DMS114 treated with DMSO at 0.1 percent for 48 hours (cell line): Measurements from ENCODE around the gene FBXO24.
"Not testable (repeated sequence)": the region's sequence is repeated elsewhere in the genome, so short reads cannot be mapped to it uniquely, and the experiment has no call there.

ENCODE experiments used
- DNase-seq: peaks from one replicate; lab custom pipeline; 2025; ENCODE audit not compliant: unreplicated experiment; lab: John Stamatoyannopoulos, UW

FBXO24 gene

DNA sequence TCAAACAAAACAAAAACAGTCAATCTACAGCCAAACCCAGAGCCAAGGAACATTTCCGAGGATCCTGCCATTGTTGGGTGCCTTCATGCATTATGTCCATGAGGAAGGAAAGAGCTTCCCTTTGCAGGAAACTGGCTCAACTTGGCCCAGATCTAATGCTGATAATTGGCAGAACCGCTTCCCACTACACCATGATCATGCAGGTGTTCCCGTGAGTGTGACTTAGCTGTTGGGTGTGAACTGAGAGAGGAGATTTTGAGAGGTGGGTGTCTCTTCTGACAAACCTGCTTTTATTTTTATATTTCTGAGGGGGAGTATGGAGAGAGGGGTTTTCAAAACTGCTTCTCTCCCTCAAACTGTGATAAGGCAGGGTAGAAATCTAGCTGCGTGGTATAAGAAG lies 27.0 kb upstream of the FBXO24 start:
- no peak for DNase-seq

DNA sequence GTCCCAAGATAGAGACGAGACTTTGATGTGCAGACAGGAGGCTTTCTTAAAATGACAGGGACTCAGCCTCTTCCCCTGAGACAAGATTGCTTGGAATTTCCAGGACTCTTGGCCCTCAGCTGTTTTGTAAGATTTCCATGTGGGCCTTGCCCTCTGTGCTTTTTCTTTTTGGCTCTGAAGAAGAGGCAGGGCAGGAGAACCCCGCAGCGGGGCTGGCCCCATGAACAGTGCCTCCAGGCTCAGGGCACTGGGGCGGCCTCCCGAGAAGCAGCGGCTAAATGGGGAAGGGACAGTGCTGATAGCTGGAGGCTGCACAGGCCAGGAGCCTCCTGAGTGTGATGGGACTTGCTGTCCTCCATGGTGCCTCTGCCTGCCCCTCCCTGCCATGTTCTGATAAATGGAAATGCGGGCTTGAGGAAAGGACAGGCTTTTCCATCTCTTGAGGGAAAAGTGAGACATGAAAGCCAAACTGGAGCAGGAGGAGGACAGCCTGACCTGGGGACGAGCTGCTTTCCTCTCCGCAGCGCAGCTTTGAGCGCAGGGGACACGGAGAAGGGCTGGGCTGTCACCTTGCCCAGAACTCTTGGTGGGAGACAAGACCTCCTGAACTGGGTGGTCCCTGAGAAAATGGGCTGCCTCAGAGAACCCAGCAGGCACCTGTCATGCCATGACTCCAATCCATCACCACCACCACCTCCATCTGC lies 24.5 kb upstream of the FBXO24 start:
- no peak for DNase-seq

DNA sequence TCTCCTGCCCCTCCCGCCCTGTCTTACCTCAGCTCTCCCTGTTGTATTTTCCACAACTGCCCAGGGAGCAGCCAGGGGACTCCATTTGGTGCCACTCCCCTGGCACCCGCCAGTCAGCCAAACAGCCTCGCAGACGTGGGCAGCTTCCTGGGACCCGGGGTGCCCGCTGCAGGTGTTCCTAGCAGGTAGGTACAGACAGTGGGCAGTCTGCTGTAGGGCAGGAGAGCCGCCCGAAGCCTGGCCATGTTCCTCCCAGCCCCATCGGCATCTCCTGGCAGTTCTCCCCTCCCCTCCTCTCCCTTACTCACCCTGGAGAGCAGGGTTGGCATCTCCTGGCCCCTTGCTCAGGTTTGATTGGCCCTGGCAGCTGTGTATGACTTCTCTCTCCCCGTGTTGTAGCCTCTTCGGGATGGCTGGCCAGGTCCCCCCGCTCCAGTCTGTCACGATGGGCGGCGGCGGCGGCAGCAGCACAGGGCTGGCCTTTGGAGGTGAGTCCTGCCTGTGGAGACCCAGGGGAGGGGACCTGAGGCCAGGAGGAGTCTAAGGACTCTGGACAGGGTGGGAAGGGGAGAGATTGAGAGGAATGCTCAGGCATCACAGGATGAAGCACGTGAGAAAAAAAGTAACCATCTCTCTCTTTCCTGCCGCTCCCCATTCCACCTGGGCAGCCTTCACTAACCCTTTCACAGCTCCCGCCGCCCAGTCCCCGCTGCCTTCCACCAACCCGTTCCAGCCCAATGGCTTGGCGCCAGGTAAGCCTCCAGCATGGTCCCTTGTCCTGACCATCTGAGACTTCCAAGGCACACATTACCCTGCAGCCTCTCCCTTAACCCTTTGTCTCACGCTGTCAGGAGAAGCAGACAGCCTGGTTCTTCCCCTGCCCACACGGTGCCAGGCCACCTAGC lies 23.7 kb upstream of the FBXO24 start:
- DNase-seq, result no peak

DNA sequence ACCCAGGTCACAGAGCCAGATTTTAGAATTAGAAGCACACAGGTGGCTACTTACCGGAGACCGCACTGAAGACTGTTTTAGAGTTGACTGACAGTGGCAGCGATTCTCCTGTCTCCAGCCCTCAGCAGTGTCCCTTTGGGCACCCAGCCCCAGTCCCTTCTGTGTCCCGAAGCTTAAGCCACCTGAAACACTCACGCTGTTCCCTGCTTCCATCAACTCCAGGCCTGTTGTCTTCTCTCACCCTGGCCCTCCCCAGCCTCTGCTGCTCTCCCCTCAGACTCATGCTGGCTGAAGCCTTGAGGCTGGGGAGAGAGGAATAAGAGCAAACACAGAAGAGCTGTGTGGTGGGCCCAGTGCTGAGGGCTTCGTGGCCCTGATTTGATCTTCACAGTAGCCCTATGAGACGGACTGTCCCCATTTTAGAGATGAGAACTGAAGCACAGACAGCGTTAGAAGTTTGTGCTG lies 23.0 kb upstream of the FBXO24 start:
- DNase-seq, result no peak

DNA sequence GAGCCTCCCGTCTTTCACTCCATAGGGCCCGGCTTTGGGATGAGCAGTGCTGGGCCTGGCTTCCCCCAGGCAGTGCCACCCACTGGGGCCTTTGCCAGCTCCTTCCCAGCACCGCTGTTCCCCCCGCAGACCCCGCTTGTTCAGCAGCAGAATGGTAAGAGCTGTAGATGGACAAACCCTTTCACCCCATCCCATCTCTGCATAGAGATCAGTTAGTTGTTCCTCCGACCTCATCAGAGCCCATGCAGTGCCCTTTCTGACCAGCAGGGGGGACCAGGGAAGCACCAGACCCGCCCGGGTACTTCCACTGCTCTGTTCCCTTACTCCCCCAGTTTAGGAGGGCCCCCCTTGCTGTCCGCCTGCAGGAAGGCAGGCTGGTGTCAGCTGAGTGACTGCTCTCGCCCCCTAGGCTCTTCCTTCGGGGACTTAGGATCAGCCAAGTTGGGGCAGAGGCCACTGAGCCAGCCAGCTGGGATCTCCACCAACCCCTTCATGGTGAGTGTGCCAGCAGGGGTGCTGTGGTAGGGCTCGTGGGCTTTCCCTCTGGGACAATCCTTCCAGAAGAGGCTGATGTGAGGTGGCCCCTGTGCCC lies 22.2 kb upstream of the FBXO24 start:
- DNase-seq, result peak; percentile 18

DNA sequence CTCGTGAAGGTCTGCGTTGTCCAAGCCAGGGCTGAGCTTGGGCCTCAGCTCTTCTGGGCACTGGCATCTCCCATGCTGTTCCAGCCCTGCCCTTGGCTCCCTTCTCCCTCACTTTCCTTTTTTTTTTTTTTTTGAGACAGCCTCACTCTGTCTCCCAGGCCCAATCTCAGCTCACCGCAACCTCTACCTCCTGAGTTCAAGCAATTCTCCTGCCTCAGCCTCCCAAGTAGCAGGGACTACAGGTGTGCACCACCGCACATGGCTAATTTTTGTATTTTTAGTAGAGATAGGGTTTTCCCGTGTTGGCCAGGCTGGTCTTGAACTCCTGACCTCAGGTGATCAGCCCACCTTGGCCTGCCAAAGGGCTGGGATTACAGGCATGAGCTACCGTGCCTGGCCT lies 21.7 kb upstream of the FBXO24 start:
- not testable (repeated sequence) for DNase-seq

DNA sequence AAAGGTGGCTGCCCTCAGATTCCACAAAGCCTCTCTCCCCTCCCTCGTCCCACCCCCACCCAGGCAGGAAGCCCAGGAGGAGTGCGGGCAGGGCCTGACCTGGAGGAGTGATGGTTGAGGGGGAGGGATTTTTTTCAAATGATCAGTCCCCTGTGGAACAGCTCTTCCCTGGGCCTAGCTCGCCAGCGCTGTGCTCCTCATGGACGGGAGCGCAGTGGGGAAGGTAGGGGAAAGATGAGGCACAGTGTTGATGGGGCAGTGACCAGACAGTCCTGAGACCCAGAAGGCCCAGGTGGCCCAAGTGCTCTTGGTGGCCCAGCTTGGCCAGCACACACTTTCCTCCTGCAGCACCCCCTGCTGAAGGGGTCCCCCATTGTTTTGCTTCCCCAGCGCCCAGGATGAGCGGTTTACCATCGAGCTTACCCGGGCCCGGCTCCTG lies 21.0 kb upstream of the FBXO24 start:
- no peak for DNase-seq

DNA sequence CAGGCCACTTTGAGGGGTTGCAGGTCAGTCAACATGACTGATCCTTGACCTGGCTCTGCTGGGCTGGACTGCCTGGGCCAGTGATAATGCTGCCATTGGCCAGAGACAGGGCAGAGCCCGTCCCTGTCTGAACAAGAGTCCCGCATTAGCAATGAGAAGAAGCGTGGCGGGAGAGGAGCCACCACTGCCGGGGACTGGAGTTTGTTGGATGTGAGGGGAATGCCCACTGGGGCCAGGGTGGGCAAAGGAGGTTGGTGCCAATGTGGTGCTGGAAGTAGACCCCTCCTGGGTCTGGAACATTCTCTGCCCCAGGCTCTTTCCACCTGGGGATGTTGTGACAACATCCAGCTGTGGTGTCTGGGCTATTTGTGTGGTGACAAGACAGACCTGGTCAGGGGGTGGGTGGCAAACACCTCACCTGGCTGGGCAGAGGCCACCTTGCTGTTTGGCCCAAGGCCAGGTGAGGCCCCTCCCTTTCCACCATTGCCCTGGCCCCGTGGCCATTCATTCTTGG lies 20.1 kb upstream of the FBXO24 start:
- no peak for DNase-seq

DNA sequence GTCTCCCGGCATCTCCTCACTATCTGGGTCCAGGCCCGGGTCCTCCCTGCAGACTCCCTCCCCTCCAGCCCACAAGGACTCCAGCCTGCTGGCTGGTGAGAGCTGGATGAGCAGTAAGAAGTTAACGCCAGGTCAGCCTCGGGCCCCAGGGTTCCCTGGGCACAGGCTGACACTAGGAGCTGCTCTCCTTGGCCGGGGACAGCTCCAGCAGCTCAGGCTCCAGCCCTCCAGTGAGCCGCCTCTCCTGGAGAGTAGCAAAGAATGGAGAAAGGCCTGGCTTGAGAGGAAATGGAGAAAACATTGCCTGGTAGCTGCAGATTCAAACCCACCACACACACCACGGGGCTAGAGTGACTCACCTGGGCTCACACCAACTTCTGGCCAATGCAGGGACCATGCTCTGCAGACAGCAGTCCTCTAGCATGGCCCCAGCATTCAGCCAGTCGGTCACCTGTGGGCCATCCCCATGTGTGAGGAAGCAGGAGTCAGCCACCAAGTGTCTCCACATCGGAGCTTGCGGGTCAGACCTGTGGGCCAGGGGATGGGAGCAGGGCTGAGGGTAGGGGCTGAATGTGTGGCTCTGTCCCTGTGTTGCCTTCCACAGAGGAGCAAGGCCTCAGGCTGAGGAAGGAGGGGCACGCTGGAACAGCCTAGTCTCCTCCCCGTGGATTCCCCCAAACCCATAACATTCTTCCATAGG lies 18.9 kb upstream of the FBXO24 start:
- DNase-seq, result no peak

DNA sequence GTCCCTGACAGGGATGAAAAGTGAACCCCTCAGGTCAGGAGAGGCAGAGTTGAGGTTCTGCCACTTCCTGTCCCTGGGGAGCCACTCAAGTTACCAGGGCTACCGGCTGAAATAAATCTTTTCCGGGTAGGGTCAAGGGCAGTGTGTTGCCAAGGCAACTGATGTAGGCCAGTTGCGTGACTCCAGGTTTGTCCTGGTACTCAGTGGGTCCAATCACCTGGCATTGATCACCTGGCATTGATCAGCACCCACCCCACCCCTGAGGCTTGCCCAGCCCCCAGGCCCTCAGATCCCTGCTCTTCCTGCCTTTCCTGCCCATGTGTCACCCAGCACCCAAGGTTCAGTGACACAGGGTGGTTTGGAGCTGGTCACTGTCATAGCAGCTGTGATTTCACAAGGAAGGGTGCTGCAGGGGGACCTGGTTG lies 18.4 kb upstream of the FBXO24 start:
- DNase-seq, result no peak

DNA sequence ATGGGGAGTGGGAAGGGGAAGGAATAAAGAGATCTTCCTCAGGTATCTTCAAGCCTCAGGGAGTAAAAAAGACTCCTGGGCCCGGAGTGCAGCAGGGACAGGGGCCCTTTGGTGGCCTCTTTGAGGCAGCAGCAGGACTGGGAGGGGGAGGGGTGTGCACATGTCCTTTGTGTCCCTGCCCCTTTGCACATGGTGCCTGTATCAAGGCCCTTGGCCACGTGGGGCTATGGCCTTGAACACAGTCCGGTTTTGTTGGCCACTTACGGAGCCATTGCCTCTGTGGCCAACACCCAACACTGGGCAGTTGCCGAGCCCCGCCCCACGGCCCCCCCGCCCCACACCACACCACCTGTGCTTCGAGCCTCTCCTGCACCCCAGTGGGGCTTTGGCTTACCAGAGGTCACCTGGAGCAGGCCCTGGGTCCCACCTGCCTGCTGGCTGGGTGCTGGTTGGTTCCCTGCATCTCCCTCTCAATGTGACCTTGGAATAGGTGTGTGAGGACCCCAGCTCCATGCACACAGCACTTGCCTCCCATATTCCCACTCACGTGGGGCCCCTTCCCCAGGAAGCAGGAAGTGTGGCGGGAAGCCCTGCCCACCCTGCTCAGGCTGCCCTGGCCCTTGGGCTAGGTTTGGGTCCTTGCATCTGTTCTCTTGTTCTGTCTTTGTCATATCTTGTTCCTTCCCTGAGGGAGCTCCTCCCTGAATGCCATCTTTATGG lies 17.8 kb upstream of the FBXO24 start:
- no peak for DNase-seq

DNA sequence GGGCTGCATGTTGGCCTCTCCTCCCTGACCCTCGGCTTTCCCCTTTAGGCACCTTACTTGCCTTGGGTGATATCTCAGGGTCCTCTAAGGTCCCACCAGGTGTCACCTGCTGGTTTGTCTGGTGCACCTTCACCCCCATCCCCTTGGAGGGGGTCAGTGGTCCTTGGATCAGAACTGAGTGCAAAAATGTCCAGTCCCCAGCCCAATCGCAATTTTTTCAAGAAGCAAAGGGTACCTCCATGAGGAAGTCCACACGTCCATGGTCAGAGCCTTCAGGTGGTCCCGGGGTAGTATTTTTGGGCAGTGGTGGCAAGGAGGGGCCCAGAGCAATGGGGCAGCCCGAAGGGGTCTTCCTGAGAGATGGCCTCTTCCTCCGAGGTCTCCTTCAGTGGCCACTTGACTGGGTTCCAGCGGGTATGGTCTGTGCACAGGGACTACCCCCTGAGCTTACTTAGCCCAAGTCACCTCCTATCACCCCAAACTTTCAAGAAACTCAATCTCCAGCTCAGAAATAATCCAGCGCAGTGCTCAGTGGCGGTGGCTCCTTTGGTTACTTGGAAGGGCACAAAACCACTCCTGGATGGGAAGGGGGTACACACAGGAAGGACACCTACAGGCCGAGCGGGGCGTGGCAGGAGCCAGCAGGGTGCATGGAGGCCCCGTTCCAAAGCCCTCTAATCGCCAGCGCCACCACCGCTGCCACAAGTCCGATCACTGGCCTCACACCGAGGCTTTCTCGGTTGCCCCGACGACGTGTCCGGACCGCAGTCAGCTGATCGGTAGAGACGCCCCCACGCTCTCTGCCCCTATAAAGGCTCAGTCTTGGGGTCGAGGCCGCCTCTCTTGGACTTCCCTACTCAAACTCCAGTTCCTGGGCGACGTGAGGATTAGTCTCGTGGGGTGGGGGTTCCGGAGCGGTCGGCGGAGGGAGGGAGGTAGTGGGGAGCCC lies 17.0 kb upstream of the FBXO24 start:
- DNase-seq, result no peak

DNA sequence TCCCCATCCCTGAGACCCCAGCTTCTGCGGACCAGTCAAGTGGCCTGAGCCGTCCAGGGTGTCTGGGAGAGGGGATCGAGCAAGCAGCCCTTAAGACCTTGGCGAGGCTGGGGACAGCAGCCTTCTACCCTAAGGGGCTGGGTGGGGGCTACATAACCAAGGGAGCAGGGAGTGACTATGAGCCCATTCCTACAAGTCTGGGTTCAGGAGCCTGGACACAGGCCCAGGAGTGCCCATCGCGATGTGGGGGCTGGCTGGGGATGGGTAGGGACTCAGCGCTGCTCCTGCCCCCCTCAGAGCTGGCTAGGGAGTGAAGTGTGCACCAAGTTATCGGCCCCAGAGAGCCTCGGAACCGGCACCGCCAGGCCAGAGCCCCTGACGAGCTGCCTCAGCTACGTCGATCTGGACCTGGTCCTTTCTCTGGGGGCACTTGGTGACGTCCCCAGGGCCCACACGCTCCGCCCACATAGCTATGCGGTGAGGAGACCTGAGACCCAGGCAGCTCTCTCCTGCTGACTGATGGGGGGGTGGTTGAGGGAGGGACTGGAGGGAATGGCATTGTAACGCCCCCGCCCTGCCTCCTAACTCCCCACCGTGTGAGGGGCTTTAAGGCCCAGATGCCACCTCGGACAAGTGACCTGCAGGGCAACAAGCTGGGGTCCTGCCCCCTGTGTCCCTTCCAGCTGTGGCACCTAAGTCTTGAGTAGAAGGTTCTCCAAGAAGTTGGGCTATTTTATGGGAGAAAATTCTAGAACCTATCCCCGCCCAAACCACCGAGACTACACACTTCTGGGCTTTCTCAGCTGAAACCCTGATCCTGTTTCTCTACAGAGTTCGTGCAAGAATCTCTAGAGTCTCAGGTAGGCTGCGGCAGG lies 14.9 kb upstream of the FBXO24 start:
- DNase-seq, result no peak

DNA sequence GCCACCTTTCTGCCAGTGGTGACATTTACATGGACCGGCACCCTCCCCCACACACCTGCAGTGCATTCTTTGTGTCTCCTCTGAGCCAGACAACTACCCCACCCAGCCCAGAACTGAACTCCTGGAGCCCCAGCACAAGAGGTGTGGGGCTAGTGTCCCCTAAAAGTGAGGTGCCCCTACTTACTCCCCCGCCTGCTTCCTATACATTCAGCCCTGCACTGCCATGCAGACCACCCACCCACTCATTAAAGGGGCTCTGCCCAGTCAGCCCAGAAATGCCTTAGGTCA lies 14.4 kb upstream of the FBXO24 start:
- DNase-seq, result no peak

DNA sequence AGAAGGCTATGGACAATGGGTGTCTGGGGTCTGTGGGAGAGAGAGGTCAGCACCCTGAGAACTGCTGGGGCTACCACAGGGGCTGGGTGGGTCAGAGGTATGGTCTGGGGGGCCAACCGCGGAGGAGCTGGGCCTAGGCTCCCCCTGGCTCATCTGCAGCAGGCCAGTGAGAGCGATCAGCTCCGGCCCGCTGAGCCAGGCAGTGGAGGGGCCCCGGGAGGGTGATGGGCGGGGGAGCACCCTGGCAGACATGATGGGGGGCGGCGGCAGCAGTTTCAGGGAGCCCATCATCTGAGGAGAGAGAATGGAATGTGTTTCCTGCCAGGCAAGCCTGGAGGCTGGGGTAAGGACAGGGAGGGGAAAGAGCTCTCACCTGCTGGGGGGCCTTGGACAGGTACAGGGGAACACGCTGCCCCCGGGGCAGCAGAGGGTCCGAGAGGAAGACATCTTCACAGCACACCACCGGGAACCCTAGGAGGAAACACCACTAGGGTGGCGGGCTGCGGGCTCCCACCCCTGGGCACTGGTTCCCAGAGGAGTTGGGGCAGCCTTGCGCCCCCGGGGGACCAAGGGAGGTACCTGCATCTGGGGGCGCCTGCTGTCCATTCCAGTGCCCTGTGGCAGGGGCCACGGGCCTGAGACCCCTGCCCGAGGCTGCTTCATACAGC lies 13.7 kb upstream of the FBXO24 start:
- DNase-seq, result no peak

DNA sequence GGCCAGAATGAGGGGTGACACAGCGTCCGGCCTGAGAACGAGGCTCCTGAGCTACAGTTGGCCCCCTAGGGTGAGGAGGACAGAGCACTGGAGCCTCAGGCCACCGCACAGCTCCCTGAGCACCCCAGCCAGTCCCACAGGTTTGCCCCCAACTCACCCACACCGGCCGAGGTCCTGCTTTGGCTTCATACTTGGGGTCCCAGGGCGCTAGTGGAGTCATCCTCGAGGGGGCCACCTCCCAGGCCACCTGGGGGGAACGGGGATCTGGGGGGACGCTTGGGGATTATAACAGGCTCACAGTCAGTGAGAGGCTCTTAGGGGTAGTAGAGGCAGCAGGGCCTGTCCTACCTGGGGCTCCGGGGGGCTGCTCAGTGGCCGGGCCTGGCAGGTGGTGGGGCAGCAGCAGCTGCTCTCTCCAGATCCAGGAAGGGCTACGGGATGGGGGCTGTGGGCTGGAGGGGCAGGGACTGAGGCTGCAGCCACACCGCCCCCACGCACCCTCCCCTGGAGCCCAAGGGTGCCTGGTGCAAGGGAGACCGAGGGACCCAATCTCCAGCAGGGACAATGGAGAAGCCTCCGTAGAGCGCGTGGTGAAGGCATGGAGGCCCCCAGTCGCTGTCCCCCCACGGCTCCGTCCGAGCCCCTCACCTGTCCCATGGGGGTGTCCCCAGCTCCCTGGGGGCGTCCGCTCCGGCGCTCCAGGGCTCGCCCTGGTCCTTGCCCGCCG lies 13.0 kb upstream of the FBXO24 start:
- no peak for DNase-seq

DNA sequence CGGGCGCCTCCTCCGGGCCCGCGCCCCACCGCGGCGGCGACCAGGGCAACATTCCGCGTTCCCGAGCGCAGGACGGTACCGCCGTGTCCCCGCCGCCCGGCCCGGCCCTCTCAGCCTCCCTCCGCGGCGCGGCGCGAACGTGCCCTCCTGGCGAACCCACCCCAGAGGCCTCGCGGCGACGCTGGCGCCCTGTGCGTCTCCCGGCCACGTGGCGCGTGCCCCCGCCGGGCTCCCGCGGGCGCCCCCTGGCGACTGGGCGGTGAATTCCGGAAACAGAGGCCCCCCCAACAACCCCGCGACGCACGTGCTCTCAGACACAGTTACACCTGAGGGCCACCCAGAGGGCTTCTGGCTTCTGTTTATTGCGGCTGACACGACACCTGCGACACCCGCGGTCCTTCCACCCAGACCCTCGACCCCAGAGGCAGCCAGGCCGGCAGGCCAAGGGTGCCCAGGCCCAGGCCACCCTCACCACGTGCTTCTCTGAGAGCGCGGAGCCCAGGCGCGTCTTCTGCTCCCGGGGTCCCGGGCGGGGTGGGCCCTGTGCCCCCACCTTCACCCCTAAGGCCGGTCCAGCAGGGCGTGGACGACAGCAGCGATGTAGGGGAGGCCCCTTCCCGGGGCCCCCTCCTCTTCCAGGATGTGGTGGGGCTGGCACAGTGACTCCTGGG lies 12.3 kb upstream of the FBXO24 start, which contains the start of gene SAP25:
Gene SAP25, minus strand, starts transcription at position 210 of the 671 bp plus-strand sequence. Its CDS starts 158 bp downstream, at position 52.
- DNase-seq, result no peak
